NCI-H524 treated with DMSO at 0.1 percent for 48 hours (cell line): ENCODE measurements around the gene MBNL2.

Experiments used
- DNase-seq: peaks from one replicate; lab custom pipeline; 2025; lab: John Stamatoyannopoulos, UW

The MBNL2 gene

GRCh38 chr13:97253581-97254293, 31.6 kb downstream of the MBNL2 start:
- no peak for DNase-seq

DNA sequence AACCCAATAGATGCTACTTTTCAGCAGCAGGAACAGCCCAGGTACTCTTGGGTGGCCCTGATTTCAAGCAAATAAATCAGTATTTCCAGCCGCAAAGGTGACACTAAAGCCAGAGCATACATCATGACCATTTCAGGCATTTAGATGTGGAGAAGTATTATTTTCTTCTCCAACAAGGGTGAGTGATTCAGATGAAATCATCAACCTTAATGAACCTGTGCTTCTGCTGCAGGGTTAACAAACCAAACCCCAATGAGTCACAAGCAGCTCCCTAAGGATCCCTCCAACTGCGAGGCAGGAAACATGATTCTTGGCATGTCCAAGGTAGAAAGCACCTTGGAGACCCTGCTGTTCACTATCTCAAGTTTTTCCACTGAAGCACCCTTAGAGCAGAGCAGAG, 32.7 kb downstream of the MBNL2 start:
- no peak for DNase-seq

- no peak for DNase-seq
These were observed 33.4 kb downstream of the MBNL2 start for GRCh38 chr13:97255515-97256021.

GRCh38 chr13:97256343-97256783, 34.2 kb downstream of the MBNL2 start:
- DNase-seq = no peak

- DNase-seq = no peak
These were observed 35.2 kb downstream of the MBNL2 start for GRCh38 chr13:97257228-97257755.

DNA sequence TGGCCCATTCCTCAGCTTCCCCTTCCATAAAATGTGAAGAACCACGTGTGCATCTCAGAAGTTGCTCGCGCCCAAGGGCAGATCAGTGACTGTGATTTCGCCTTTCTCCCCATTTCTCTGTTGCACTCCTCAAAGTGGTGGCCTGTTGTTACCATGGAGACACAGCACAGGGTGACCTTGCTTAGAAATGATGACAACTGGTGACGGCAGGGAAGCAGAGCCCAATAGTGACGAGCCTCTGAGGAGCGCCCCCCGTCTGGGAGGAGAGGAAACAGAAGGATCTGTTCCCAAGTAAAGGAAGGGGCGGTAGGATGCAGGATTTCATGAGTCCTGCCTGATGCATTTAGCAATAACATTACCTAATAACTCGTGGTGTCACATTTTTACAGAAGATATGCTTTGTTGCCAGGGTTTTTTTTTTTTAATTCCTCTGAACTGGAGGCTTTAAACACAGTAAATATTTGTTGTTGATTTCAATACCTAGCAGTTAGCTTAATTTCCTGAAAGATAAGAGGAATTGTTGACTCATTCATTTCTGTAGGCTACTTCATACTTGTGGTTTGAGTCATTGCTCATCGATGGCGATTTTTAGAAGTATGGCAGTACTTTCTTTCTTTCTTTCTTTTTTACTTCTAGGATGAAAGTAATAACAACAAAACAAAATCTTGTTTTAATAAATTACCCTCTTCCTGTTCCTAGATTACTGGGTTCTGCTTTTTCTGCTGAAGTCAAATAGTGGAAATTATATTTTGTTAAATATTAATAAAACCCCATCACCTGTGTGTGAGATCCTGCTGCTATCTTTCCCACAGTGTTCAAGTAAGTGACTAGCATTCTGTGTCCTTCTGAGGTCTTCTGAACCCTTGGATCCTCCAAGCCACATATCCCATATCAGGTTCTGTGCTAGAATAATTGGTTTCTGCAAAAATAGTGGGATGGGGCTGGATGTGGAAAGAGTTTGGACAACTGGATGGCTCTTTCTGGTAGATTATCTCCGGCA, 36.0 kb downstream of the MBNL2 start:
- DNase-seq = no peak

GRCh38 chr13:97258801-97259200, 36.7 kb downstream of the MBNL2 start:
- DNase-seq = no peak

GRCh38 chr13:97259410-97259797, 37.3 kb downstream of the MBNL2 start:
- DNase-seq = no peak

GRCh38 chr13:97259798-97260714, 37.9 kb downstream of the MBNL2 start:
- no peak for DNase-seq

DNA sequence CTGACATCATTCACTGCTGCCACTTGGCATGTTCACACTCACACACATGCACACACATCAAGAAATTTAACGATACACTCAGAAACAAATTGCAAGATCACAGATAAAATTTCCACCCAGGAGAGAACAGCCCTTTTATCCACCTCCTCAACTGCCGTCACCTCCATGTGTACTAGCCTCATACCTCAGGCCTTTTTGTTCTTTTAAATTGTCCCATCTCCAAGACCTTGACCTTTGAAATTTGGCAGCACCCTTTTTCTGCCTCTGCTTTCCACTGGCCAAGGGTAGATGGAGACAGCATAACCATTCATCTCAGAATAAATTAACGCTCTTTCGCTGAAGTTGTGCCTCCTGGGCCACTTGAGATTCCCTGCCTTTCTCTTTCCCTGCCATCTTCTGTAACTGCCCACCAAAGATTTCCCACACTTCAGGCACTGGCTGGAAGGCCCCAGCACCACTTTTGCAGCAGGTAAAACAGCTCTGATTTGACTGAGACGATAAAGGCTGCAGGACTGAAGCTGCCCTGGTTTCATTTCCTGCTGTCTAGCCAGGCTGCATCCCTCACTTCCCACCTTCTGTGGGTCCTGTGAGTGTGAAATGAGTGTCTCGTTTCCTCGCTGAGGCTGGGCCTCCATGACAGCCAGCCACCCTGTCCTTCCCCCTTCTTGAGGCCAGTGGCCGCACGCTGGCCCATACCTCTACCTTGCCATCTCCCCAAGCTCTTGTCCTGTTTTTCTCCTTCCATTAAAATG, 39.3 kb downstream of the MBNL2 start:
- DNase-seq = no peak

DNA sequence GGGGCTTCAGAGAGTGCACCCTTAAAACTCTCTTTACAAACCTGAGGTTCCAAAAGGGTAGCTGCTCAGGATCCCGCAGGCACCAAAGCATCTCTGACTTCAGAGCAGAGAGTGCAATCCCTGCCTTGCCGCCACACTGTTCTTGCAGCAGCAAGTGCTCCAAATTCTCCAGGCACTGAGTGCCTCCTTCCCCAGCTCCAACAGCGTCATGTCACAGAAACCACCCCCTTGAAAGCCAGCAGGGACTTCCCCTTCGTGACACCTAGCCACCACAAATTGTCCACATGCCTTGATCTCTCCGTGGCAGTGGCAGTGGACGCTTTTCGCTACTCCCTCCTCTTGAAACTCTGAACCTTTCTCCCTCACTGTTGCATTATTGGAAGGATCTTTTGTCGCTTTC, 39.9 kb downstream of the MBNL2 start:
- no peak for DNase-seq

- DNase-seq = no peak
These were observed 41.0 kb downstream of the MBNL2 start for GRCh38 chr13:97263160-97263559.

GRCh38 chr13:97264663-97265062, 42.5 kb downstream of the MBNL2 start:
- DNase-seq = no peak

- DNase-seq = peak; percentile 71
These were observed 44.2 kb downstream of the MBNL2 start for GRCh38 chr13:97266332-97266731.

- no peak for DNase-seq
These were observed 44.8 kb downstream of the MBNL2 start for GRCh38 chr13:97266772-97267417.

DNA sequence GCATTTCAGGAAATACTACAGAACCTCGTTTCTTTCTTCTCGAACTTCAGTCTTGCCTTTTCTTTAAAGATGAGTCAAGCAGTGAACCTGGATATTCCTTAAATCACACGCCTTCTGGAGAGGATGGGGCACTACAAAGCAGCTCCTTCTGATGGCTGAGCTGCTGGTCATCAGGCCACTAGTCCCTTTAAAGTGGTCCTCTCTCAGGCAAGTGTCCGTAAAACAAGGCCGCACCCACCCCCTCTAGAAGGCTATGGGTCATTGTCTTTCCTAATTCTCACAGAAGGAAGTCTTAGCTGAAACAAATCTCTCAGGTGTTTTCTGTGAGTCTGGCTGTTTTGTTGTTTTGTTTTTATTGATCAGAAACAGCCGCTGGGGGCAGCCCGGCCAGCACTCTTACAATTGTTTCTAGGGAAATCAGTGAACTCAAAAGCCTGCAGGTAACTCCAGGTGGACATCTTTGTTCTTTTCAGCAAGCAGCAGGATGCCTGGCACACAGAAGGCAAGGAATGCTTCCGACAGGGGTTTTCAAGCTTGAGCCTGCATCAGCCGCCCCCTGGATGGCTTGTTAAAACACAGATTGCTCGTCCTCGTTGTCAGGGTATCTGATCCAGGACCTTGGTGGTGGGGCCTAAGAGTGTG, 45.4 kb downstream of the MBNL2 start:
- DNase-seq = no peak

GRCh38 chr13:97268772-97269171, 46.6 kb downstream of the MBNL2 start:
- DNase-seq = no peak

DNA sequence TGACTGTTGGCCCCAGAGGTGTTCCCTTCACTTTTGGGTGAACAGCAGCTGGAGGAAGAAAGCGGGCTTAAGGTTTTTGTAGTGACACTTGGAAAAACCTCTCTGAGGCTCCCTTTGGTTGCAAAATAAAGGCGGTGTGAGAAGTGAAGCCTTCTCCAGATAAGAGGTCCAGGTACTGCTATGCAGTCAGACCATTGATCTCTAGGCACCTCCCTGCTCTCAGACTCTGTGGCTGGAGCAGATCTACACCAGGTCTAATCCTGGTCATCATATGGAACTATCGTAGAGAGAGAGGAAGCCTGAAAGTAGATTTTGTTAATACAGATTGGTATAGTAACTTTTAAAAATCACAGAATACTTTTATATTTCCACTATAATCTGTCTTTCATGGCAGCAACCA, 47.5 kb downstream of the MBNL2 start:
- no peak for DNase-seq

DNA sequence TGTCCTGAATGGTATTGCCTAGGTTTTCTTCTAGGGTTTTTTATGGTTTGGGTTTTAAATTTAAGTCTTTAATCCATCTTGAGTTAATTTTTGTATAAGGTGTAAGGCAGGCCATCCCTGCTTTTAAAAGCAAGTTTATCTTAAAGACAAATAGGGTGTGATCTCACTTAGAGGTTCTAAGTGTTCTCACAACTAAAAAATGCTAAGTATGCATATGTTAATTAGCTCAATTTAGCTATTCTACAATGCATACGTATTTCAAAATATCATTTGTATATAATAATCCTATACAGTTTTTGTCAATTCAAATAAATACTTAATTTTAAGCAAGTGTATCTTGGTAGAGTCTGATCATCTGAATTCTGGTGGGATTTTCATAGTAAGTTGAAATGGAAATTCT, 50.4 kb downstream of the MBNL2 start:
- no peak for DNase-seq

- no peak for DNase-seq
These were observed 51.3 kb downstream of the MBNL2 start for GRCh38 chr13:97273341-97273831.
